IMR-90 (cell line): Measurements from ENCODE around the gene NACC2. TPM values are rescaled to one million over a fixed set of nuclear protein-coding genes. Genes with fewer than 3 reads are reported as not detected.

Source experiments
- CEBPB ChIP-seq: IDR thresholded peaks from 2 replicates; pipeline ENCODE4 v1.6.1; 2012; ENCODE audit warnings: low read depth, low read length, improper control_type of control experiment
- MAZ ChIP-seq: IDR thresholded peaks from 2 replicates; pipeline ENCODE4 v1.6.1; 2012; ENCODE audit warnings: low read depth, mild to moderate bottlenecking, low read length, improper control_type of control experiment, moderate library complexity, borderline replicate concordance
- NFE2L2 ChIP-seq: fragments of 150-350 bp; IDR thresholded peaks from 2 replicates; pipeline ENCODE4 v1.6.1; 2016; ENCODE audit warnings: low read depth, mild to moderate bottlenecking, low read length
- POLR2A ChIP-seq: IDR thresholded peaks from 2 replicates; pipeline ENCODE4 v1.6.1; 2012; ENCODE audit warnings: mild to moderate bottlenecking, low read depth, low read length
- polyA plus RNA-seq, 3 experiments: library from polyadenylated mRNA; depleted of rRNA; stranded (reverse); fragments of >200 nt; gene quantifications; 2 replicates each; pipeline ENCODE4 v1.2.3, GENCODE V29; 2012; ENCODE audit warnings: low replicate concordance in 1 of 3
- total RNA-seq: library from RNA; depleted of rRNA; stranded (reverse); fragments of >200 nt; gene quantifications from 2 replicates; pipeline ENCODE4 v1.2.3, GENCODE V29; 2012
- TF ChIP-seq, protein P1 (sequence below): conservative IDR thresholded peaks from 2 replicates; pipeline ENCODE4 v1.5.1; 2012; ENCODE audit warnings: mild to moderate bottlenecking, low read depth, low read length, improper control_type of control experiment
- TF ChIP-seq, protein P2 (sequence below): fragments of 150-350 bp; IDR thresholded peaks from 2 replicates; pipeline ENCODE4 v1.6.1; 2017; ENCODE audit warnings: mild to moderate bottlenecking, antibody characterized with exemption, low read length, low read depth

NACC2 gene
- total and polyA plus RNA-seq, 2 of the 4 experiments (the other 2 are of a cell fraction), result 7.9 to 19.0 TPM

DNA sequence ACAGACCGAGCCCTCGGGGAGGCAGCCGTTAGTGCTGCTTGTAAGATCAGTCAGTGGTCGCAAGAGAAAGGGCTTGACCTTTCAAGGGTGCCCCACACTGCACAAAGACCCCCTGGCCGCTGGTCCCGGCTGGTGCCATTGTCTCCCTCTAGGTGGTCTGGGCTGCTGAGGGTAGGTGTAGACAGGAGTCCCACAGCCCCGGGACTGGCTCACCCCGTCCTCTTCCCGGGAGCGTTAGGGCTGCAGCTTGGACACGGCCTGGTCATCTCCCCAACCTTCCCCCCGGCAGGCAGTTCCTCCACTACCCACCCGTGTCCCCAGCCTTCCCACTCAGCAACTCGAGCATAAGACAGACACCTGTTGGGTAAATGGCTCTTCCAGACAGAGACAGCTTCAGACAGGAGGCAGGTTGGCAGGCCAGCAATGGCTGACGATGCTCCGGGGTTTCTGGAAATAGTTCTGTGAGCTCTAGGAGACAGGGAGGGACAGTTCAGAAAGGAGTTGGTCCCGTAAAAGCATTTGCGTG lies 38.9 kb upstream of the NACC2 start (continued):
- TF ChIP-seq, protein P1, sequence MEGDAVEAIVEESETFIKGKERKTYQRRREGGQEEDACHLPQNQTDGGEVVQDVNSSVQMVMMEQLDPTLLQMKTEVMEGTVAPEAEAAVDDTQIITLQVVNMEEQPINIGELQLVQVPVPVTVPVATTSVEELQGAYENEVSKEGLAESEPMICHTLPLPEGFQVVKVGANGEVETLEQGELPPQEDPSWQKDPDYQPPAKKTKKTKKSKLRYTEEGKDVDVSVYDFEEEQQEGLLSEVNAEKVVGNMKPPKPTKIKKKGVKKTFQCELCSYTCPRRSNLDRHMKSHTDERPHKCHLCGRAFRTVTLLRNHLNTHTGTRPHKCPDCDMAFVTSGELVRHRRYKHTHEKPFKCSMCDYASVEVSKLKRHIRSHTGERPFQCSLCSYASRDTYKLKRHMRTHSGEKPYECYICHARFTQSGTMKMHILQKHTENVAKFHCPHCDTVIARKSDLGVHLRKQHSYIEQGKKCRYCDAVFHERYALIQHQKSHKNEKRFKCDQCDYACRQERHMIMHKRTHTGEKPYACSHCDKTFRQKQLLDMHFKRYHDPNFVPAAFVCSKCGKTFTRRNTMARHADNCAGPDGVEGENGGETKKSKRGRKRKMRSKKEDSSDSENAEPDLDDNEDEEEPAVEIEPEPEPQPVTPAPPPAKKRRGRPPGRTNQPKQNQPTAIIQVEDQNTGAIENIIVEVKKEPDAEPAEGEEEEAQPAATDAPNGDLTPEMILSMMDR, result no peak
- TF ChIP-seq NFE2L2 (no peak), POLR2A (no peak), MAZ (no peak), CEBPB (no peak)
- TF ChIP-seq, protein P2, sequence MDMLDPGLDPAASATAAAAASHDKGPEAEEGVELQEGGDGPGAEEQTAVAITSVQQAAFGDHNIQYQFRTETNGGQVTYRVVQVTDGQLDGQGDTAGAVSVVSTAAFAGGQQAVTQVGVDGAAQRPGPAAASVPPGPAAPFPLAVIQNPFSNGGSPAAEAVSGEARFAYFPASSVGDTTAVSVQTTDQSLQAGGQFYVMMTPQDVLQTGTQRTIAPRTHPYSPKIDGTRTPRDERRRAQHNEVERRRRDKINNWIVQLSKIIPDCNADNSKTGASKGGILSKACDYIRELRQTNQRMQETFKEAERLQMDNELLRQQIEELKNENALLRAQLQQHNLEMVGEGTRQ, result no peak
